Psoas muscle (tissue), 8 donors: ENCODE measurements around the gene NME3. TPM values are rescaled to one million over a fixed set of nuclear protein-coding genes. Genes with fewer than 3 reads are reported as not detected.
"Not testable (repeated sequence)": the region's sequence is repeated elsewhere in the genome, so short reads cannot be mapped to it uniquely, and the experiment has no call there.

Experiments used
- ATAC-seq, 4 donors: fragments of 200-7000 bp; cut with Tn5 transposase; one replicate each; pipeline ENCODE4 v1.9.1; 2020; ENCODE audit warnings: moderate library complexity in 3 of 4, mild to moderate bottlenecking in 2 of 4
- DNase-seq, 2 donors: peaks; one replicate each; pipeline ENCODE4 v3.0.0-alpha.2; 2020
- H3K27ac ChIP-seq: fragments of 200-600 bp; one replicate; pipeline ENCODE4 v1.8.0; 2022
- H3K27me3 ChIP-seq, 3 donors: fragments of 200-600 bp in 1 of 3; one replicate each; pipeline versions ENCODE4 v1.6.1 to v1.8.0; 2013 to 2022; ENCODE audit warnings: low read length in 2 of 3, mild to moderate bottlenecking in 2 of 3, moderate library complexity in 1 of 3; ENCODE audit not compliant: insufficient read depth in 3 of 3
- H3K36me3 ChIP-seq, 2 donors: fragments of 200-600 bp in 1 of 2; one replicate each; pipeline versions ENCODE4 v1.6.1 to v1.8.0; 2013 to 2022; ENCODE audit warnings: low read depth in 1 of 2, mild to moderate bottlenecking in 1 of 2, moderate library complexity in 1 of 2; ENCODE audit not compliant: insufficient read depth in 1 of 2
- H3K4me1 ChIP-seq: fragments of 200-600 bp; one replicate; pipeline ENCODE4 v1.8.0; 2022
- H3K4me3 ChIP-seq: fragments of 200-600 bp; one replicate; pipeline ENCODE4 v1.8.0; 2022; ENCODE audit warnings: mild to moderate bottlenecking
- H3K9me3 ChIP-seq: fragments of 200-600 bp; one replicate; pipeline ENCODE4 v1.8.0; 2022
- CTCF ChIP-seq: fragments of 200-600 bp; IDR thresholded peaks from one replicate; pipeline ENCODE4 v1.8.0; 2022; ENCODE audit warnings: antibody characterized with exemption
- WGBS, 3 donors: extraction: QIAGEN DNeasy Blood & Tissue Kit; methylation state at CpG; one replicate each; pipeline versions ENCODE4 v1.1.6 to v1.1.7; 2013; 5-methylcytosine and 5-hydroxymethylcytosine counted together
- intact Hi-C, 2 donors: fragments of 100-400 bp; cut with DNase I; formaldehyde crosslinking; loops; one replicate each; pipeline versions ENCODE4 v1.11.0 to v1.14.2; 2022
- polyA plus RNA-seq, 3 donors: library from polyadenylated mRNA; stranded (reverse); fragments of 200-250 nt; gene quantifications; one replicate each; pipeline ENCODE4 v1.2.3, GENCODE V29; 2013
- total RNA-seq, 4 donors: library from RNA; stranded (reverse); fragmentation: NEBNext Ultra II Directional in 2 of 4; extraction: Animal tissue kit (Norgen Biotek cat#: 25700) in 2 of 4; gene quantifications; one replicate each; pipeline versions ENCODE4 v1.2.1 to v1.2.4, GENCODE V29; 2021 to 2023
- donor health status: healthy with polysubstance abuse.
- donor health status: DM: no; HTN: no; CAD: no; lungs with moderate emphysema.
- donor health status: Bipolar disorder and iron deficiency.
- donor health status: healthy.
- donor health status: DM: yes; HTN: yes; CAD: no.
- donor health status: DM: no; HTN: no; CAD: no.
- donor health status: DM: no; HTN: no; CAD: no.
- donor health status: DM: yes; HTN: yes; CAD: no.

The NME3 gene
- total and polyA plus RNA-seq, 7 donors, result 9.9 to 27.1 (median 18.8) TPM

- no peak for TF ChIP-seq CTCF
- H3K4me3 ChIP-seq, result no peak overlapping the region
- H3K27ac ChIP-seq, result no peak overlapping the region
- 89 to 92% (median 89%) methylated on average over 28 to 30 of the region's 30 CpGs for WGBS, 3 donors
- no peaks in the 10 kb centered on the region for H3K9me3 ChIP-seq
- H3K36me3 ChIP-seq, result peaks cover 0 to 36% of the 10 kb centered on the region in 2 donors
- no peaks in the 10 kb centered on the region for H3K27me3 ChIP-seq
- intact Hi-C loops, result no loop called here
- peak in 2 of 4 donors; percentile 10 to 27 for ATAC-seq
- DNase-seq, result no peak
- no peaks in the 10 kb centered on the region for H3K4me1 ChIP-seq
These were observed 30.4 kb downstream of the NME3 start for GRCh38 chr16:1740781-1741490.

GRCh38 chr16:1740234-1740633, 31.1 kb downstream of the NME3 start:
- no peak for TF ChIP-seq CTCF
- Histone ChIP-seq H3K27me3 (no peaks in the 10 kb centered on the region), H3K4me3 (no peak overlapping the region), H3K9me3 (no peaks in the 10 kb centered on the region), H3K27ac (no peak overlapping the region), H3K36me3 (peaks cover 0 to 29% of the 10 kb centered on the region in 2 donors), H3K4me1 (no peaks in the 10 kb centered on the region)
- intact Hi-C loops, result no loop called here
- WGBS, 3 donors, result 97% methylated on average over 33 of the region's 33 CpGs
- ATAC-seq (no peak), DNase-seq (no peak)

GRCh38 chr16:1734816-1735215, 36.5 kb downstream of the NME3 start:
- DNase-seq (no peak), ATAC-seq (peak in 1 of 4 donors; percentile 6)
- no peaks in the 10 kb centered on the region for H3K27me3 ChIP-seq
- 96 to 97% (median 96%) methylated on average over 22 of the region's 22 CpGs for WGBS, 3 donors
- TF ChIP-seq CTCF, result no peak
- H3K36me3 ChIP-seq, result peaks cover 0 to 50% of the 10 kb centered on the region in 2 donors
- H3K4me1 ChIP-seq, result no peaks in the 10 kb centered on the region
- no peak overlapping the region for H3K27ac ChIP-seq
- no peak overlapping the region for H3K4me3 ChIP-seq
- intact Hi-C loops, result no loop called here
- no peaks in the 10 kb centered on the region for H3K9me3 ChIP-seq

- DNase-seq, result no peak
- no peaks in the 10 kb centered on the region for H3K27me3 ChIP-seq
- WGBS, 3 donors, result 93 to 94% (median 93%) methylated on average over 22 of the region's 22 CpGs
- H3K36me3 ChIP-seq, result peaks cover 0 to 57% of the 10 kb centered on the region in 2 donors
- no peaks in the 10 kb centered on the region for H3K9me3 ChIP-seq
- no peaks in the 10 kb centered on the region for H3K4me1 ChIP-seq
- no peak overlapping the region for H3K4me3 ChIP-seq
- no peak for TF ChIP-seq CTCF
- ATAC-seq, result peak in 2 of 4 donors; percentile 20 to 23
- intact Hi-C loops, result no loop called here
- no peak overlapping the region for H3K27ac ChIP-seq
These were observed 37.2 kb downstream of the NME3 start for GRCh38 chr16:1734123-1734522.

- DNase-seq, intact Hi-C loops, H3K9me3 ChIP-seq, H3K4me3 ChIP-seq, H3K27ac ChIP-seq, H3K27me3 ChIP-seq, H3K4me1 ChIP-seq: not testable (repeated sequence)
- 76 to 85% (median 82%) methylated on average over 21 of the region's 21 CpGs for WGBS, 3 donors
- peak in 1 of 4 donors; percentile 16 for ATAC-seq
- H3K36me3 ChIP-seq, result peaks cover 0 to 66% of the 10 kb centered on the region in 2 donors
These were observed 38.8 kb downstream of the NME3 start for GRCh38 chr16:1732551-1732987.
